Measurements from ENCODE around the gene ZNG1A. TPM values are rescaled to one million over a fixed set of nuclear protein-coding genes. Genes with fewer than 3 reads are reported as not detected.
"Not testable (repeated sequence)": the region's sequence is repeated elsewhere in the genome, so short reads cannot be mapped to it uniquely, and the experiment has no call there.

Gene ZNG1A
- total RNA-seq, 3 donors from 2014 or later, result 32.3 to 70.1 (median 36.4) TPM

- H3K27ac ChIP-seq; H3K4me1 ChIP-seq; H3K4me3 ChIP-seq; H3K9me3 ChIP-seq; intact Hi-C loops (cut with DNase I; ENCODE audit: low total_unique reads); H3K36me3 ChIP-seq; DNase-seq (ENCODE audit: low spot score in 2 of 2): not testable (repeated sequence)
- H3K27me3 ChIP-seq, result peaks cover 5 to 28% of the 10 kb centered on the region in 2 donors
These were observed 61.5 kb downstream of the ZNG1A start for GRCh38 chr9:117144-117994.

GRCh38 chr9:116239-117077 is 62.4 kb downstream of the ZNG1A start:
- H3K27ac ChIP-seq; intact Hi-C loops (cut with DNase I; ENCODE audit: low total_unique reads); DNase-seq (ENCODE audit: low spot score in 2 of 2); H3K36me3 ChIP-seq; H3K4me1 ChIP-seq; H3K4me3 ChIP-seq; H3K9me3 ChIP-seq: not testable (repeated sequence)
- peaks cover 5 to 28% of the 10 kb centered on the region in 2 donors for H3K27me3 ChIP-seq

GRCh38 chr9:115118-115451 is 63.8 kb downstream of the ZNG1A start:
- H3K4me3 ChIP-seq, result peak overlapping the region in 2 of 3 donors; percentile 45 to 71
- H3K4me1 ChIP-seq; H3K27ac ChIP-seq; intact Hi-C loops (cut with DNase I; ENCODE audit: low total_unique reads); H3K36me3 ChIP-seq; H3K9me3 ChIP-seq; DNase-seq (ENCODE audit: low spot score in 2 of 2): not testable (repeated sequence)
- peaks cover 5 to 28% of the 10 kb centered on the region in 2 donors for H3K27me3 ChIP-seq

GRCh38 chr9:114267-115117 is 64.4 kb downstream of the ZNG1A start:
- intact Hi-C loops (cut with DNase I; ENCODE audit: low total_unique reads); H3K4me1 ChIP-seq; H3K27ac ChIP-seq; H3K9me3 ChIP-seq; DNase-seq (ENCODE audit: low spot score in 2 of 2); H3K36me3 ChIP-seq: not testable (repeated sequence)
- H3K4me3 ChIP-seq, result peak overlapping the region; percentile 32 to 71 (median 45)
- H3K27me3 ChIP-seq, result peaks cover 5 to 28% of the 10 kb centered on the region in 2 donors

GRCh38 chr9:113468-114266 is 65.2 kb downstream of the ZNG1A start:
- Histone ChIP-seq H3K4me3 (peak overlapping the region; percentile 32 to 71 (median 45)), H3K27me3 (peaks cover 5 to 28% of the 10 kb centered on the region in 2 donors)
- intact Hi-C loops (cut with DNase I; ENCODE audit: low total_unique reads); H3K36me3 ChIP-seq; H3K4me1 ChIP-seq; DNase-seq (ENCODE audit: low spot score in 2 of 2); H3K9me3 ChIP-seq; H3K27ac ChIP-seq: not testable (repeated sequence)

DNA sequence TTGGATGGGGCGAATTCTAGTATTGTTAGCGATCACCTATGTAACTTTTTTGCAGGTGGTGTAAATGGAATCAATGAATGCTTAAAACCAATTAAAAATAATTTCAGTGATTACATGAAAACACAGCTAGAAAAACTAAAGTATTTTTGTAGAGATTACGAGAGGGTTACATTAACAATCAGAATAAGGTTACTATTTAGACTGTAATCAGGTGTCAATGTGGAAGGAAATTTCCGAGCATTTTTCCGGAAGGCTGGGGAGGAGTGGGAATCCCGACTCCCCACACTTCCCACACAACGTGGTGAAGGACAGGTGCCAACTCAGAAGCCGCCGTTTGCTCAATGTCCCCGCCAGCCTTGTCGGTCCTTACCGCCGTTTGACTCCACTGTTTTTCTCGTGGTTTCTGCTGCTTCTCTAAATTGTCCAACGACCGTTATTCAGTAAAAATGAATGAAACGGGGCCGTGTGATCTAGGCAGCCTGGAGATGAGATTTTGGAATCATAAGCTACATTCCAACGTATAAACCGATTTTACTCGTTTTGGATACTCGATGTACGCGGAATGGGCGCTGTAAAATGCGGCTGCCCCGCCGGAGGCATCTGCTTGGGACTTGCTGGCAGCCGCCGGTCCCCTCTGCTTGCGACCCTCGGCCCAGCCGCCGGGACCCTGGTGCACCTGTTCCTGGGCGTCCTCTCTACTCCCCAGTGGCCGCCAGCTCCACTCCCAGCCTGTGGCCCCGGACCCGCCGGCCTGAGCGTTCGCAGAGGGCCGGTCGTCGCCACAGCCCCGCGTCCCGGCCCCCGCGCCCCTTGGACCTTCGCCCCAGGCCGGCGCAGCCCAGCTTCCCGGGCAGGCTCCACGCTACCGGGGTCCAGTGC is 66.0 kb downstream of the ZNG1A start:
- H3K4me1 ChIP-seq; H3K9me3 ChIP-seq; H3K27ac ChIP-seq; DNase-seq (ENCODE audit: low spot score in 2 of 2); H3K36me3 ChIP-seq; intact Hi-C loops (cut with DNase I; ENCODE audit: low total_unique reads): not testable (repeated sequence)
- H3K4me3 ChIP-seq, result peak overlapping the region in 2 of 3 donors; percentile 45 to 71
- peaks cover 5 to 28% of the 10 kb centered on the region in 2 donors for H3K27me3 ChIP-seq

DNA sequence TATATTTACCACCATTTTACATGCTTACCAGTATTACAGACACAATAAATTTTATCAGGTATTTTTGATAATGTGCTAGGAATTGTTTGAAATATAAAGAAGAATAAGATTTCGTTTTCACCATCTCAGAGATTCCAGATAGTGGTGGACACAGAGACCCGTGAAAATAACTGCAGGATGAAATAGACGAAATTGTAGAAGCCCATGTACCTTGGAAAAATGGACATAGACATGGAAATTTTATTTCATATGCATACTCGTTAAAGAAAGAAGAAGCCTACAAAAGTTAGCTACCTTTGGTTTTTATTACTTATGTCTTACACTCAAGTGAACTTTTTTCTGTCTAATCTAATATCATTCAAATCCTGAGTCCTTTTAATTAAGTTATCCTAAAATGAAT is 68.2 kb downstream of the ZNG1A start:
- peaks cover 5 to 23% of the 10 kb centered on the region in 2 donors for H3K27me3 ChIP-seq
- H3K27ac ChIP-seq; intact Hi-C loops (cut with DNase I; ENCODE audit: low total_unique reads); H3K4me3 ChIP-seq; DNase-seq (ENCODE audit: low spot score in 2 of 2); H3K9me3 ChIP-seq; H3K36me3 ChIP-seq; H3K4me1 ChIP-seq: not testable (repeated sequence)

DNA sequence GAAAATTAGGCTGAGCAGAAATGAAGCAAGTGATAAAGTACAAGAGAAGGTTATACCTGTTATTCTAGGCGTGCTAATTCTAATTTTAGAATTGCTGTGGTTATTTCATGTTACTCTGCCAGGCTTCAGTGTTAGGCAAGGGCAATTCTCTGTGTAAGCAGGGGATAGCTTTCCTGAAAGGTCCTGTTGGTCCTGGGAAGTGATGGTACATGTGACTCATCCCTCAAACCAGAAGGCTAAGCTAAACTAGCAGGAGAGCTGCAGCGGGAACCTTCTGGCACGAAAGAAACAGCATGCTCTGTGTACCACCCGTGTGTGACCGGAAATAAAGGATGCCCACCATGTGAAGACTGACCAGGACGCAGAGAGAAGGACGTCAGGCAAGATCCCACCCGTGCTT is 69.3 kb downstream of the ZNG1A start:
- H3K4me3 ChIP-seq; DNase-seq (ENCODE audit: low spot score in 2 of 2); H3K9me3 ChIP-seq; H3K4me1 ChIP-seq; H3K27ac ChIP-seq; H3K36me3 ChIP-seq; intact Hi-C loops (cut with DNase I; ENCODE audit: low total_unique reads): not testable (repeated sequence)
- H3K27me3 ChIP-seq, result peaks cover 5 to 16% of the 10 kb centered on the region in 2 donors

DNA sequence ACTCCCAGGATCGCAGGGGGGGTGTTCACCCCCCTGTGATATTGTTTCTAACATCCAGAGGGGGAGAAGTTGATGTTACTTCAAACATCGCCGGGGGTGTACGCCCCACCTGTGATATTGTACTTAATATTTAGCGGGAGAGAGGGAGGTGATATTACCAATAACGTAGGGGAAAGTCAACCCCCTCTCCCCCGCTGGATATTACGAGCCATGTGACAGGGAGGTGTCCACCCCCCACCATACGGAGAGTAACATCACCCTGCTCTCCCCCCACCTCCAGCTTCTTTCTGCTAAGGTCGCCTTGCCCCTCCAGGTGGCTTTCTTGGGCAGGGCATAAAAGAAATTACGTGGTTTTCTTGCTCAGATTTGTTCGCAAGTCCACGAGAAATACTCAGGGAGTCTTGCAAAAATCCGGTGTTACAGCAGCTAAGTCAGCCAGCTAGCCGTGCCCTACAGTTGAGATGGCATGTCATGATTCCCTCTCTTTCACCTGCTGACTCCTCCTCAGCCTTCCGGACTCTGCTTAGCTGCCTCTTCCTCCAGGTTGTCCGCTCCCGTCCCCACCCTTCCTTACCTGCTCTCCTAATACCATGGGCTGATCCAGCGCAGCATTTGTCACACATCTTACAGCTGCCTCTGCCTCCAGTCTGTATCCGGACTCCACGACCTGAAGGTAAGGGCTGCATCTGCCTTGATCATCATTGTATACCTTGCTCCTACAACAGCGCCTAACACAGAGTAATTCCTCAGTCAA is 69.9 kb downstream of the ZNG1A start:
- intact Hi-C loops (cut with DNase I; ENCODE audit: low total_unique reads); DNase-seq (ENCODE audit: low spot score in 2 of 2); H3K4me3 ChIP-seq; H3K4me1 ChIP-seq; H3K27me3 ChIP-seq; H3K9me3 ChIP-seq; H3K27ac ChIP-seq; H3K36me3 ChIP-seq: not testable (repeated sequence)

DNA sequence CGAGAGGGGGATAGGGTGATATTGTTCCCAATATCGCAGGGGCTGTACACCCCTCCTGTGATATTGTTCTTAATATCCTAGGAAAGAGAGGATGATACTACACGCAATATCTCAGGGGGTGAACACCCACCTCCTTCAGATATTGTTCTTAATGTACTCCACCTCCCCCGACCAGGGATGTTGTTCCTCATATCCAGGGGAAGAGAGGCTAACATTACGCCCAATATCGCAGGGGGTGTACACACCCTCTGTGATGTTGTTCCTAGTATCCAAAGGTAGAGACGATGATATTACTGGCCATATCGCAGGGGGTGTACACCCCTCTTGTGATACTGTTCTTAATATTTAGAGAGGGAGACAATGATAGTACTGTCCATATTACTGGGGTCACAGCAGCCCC is 72.9 kb downstream of the ZNG1A start:
- H3K9me3 ChIP-seq; H3K27me3 ChIP-seq; H3K4me1 ChIP-seq; H3K36me3 ChIP-seq; H3K27ac ChIP-seq; intact Hi-C loops (cut with DNase I; ENCODE audit: low total_unique reads); H3K4me3 ChIP-seq; DNase-seq (ENCODE audit: low spot score in 2 of 2): not testable (repeated sequence)

DNA sequence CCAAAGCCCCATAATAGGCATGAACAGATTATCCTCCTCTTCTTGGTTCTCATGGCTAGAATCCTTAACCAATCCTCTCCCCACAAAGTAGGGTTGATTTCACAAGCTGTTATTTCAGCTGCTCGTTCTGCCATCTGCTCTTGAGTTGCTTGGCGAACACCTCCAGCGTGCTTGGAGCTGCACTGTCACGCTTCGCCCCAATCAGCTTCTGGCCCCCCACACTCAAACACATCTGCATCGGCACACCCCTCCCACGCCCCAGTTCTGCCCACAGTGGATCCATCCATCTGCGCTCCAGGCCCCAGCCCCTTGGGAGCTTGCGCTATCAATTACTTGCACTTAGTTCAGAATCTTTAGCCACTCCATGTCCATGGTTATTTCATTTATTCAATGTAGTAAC is 78.4 kb downstream of the ZNG1A start:
- DNase-seq (ENCODE audit: low spot score in 2 of 2); H3K27ac ChIP-seq; H3K36me3 ChIP-seq; H3K27me3 ChIP-seq; H3K4me3 ChIP-seq; H3K9me3 ChIP-seq; H3K4me1 ChIP-seq; intact Hi-C loops (cut with DNase I; ENCODE audit: low total_unique reads): not testable (repeated sequence)
